ENCODE results near the gene DCDC2. TPM values are rescaled to one million over a fixed set of nuclear protein-coding genes. Genes with fewer than 3 reads are reported as not detected.

Gene DCDC2
- total and polyA plus RNA-seq, 5 donors from 2014 or later: 0.39 TPM; not detected in 4

- Histone ChIP-seq H3K4me3 (ENCODE audit: low read depth, low read length) (no peak overlapping the region), H3K27ac (ENCODE audit: insufficient read depth, low read length, poor library complexity, severe bottlenecking) (no peak overlapping the region), H3K27me3 (ENCODE audit: control insufficient read depth, insufficient read depth, low read length) (no peaks in the 10 kb centered on the region), H3K4me1 (ENCODE audit: control insufficient read depth, insufficient read depth, low read length, poor library complexity, severe bottlenecking) (no peaks in the 10 kb centered on the region), H3K9me3 (ENCODE audit: control insufficient read depth in 2 of 2, low read length in 2 of 2) (no peaks in the 10 kb centered on the region), H3K36me3 (ENCODE audit: control insufficient read depth, insufficient read depth, low read length) (no peaks in the 10 kb centered on the region)
- Mint-ChIP-seq H3K27me3 (peaks cover 5% of the 10 kb centered on the region), H3K4me1 (no peaks in the 10 kb centered on the region), H3K27ac (no peak overlapping the region), H3K36me3 (no peaks in the 10 kb centered on the region), H3K4me3 (no peak overlapping the region), H3K9me3 (peaks cover 0 to 4% (median 0%) of the 10 kb centered on the region in 7 donors)
- ATAC-seq (ENCODE audit: low read depth in 2 of 2) (no peak), DNase-seq (no peak)
These were observed 160.0 kb downstream of the DCDC2 start for GRCh38 chr6:24197892-24198291.

- Histone ChIP-seq H3K27ac (ENCODE audit: insufficient read depth, low read length, poor library complexity, severe bottlenecking) (no peak overlapping the region), H3K4me1 (ENCODE audit: control insufficient read depth, insufficient read depth, low read length, poor library complexity, severe bottlenecking) (no peaks in the 10 kb centered on the region), H3K27me3 (ENCODE audit: control insufficient read depth, insufficient read depth, low read length) (no peaks in the 10 kb centered on the region), H3K9me3 (ENCODE audit: control insufficient read depth in 2 of 2, low read length in 2 of 2) (no peaks in the 10 kb centered on the region), H3K36me3 (ENCODE audit: control insufficient read depth, insufficient read depth, low read length) (no peaks in the 10 kb centered on the region), H3K4me3 (ENCODE audit: low read depth, low read length) (no peak overlapping the region)
- Mint-ChIP-seq H3K4me1 (no peaks in the 10 kb centered on the region), H3K36me3 (no peaks in the 10 kb centered on the region), H3K9me3 (peaks cover 0 to 1% (median 0%) of the 10 kb centered on the region in 7 donors), H3K4me3 (no peak overlapping the region), H3K27me3 (peaks cover 5% of the 10 kb centered on the region), H3K27ac (no peak overlapping the region)
- DNase-seq (no peak), ATAC-seq (ENCODE audit: low read depth in 2 of 2) (no peak)
These were observed 161.8 kb downstream of the DCDC2 start for GRCh38 chr6:24195836-24196597.

GRCh38 chr6:24194978-24195700 is 162.7 kb downstream of the DCDC2 start:
- no peak overlapping the region for H3K27ac ChIP-seq (ENCODE audit: insufficient read depth, low read length, poor library complexity, severe bottlenecking)
- H3K27me3 Mint-ChIP-seq: peaks cover 5% of the 10 kb centered on the region
- H3K9me3 ChIP-seq (ENCODE audit: control insufficient read depth in 2 of 2, low read length in 2 of 2): no peaks in the 10 kb centered on the region
- no peaks in the 10 kb centered on the region for H3K27me3 ChIP-seq (ENCODE audit: control insufficient read depth, insufficient read depth, low read length)
- H3K9me3 Mint-ChIP-seq: peaks cover 0 to 1% (median 0%) of the 10 kb centered on the region in 7 donors
- H3K27ac Mint-ChIP-seq: no peak overlapping the region
- H3K4me3 ChIP-seq (ENCODE audit: low read depth, low read length): no peak overlapping the region
- no peak overlapping the region for H3K4me3 Mint-ChIP-seq
- no peaks in the 10 kb centered on the region for H3K36me3 ChIP-seq (ENCODE audit: control insufficient read depth, insufficient read depth, low read length)
- H3K36me3 Mint-ChIP-seq: no peaks in the 10 kb centered on the region
- no peaks in the 10 kb centered on the region for H3K4me1 ChIP-seq (ENCODE audit: control insufficient read depth, insufficient read depth, low read length, poor library complexity, severe bottlenecking)
- ATAC-seq (ENCODE audit: low read depth in 2 of 2) (no peak), DNase-seq (no peak)
- H3K4me1 Mint-ChIP-seq: no peaks in the 10 kb centered on the region

- H3K27me3 Mint-ChIP-seq: peaks cover 5% of the 10 kb centered on the region
- H3K4me1 ChIP-seq (ENCODE audit: control insufficient read depth, insufficient read depth, low read length, poor library complexity, severe bottlenecking): no peaks in the 10 kb centered on the region
- H3K4me1 Mint-ChIP-seq: no peaks in the 10 kb centered on the region
- H3K36me3 Mint-ChIP-seq: no peaks in the 10 kb centered on the region
- H3K9me3 Mint-ChIP-seq: no peaks in the 10 kb centered on the region
- H3K4me3 Mint-ChIP-seq: no peak overlapping the region
- H3K27ac Mint-ChIP-seq: no peak overlapping the region
- ATAC-seq (ENCODE audit: low read depth in 2 of 2) (no peak), DNase-seq (no peak)
- H3K36me3 ChIP-seq (ENCODE audit: control insufficient read depth, insufficient read depth, low read length): no peaks in the 10 kb centered on the region
- no peak overlapping the region for H3K27ac ChIP-seq (ENCODE audit: insufficient read depth, low read length, poor library complexity, severe bottlenecking)
- H3K27me3 ChIP-seq (ENCODE audit: control insufficient read depth, insufficient read depth, low read length): no peaks in the 10 kb centered on the region
- H3K9me3 ChIP-seq (ENCODE audit: control insufficient read depth in 2 of 2, low read length in 2 of 2): no peaks in the 10 kb centered on the region
- no peak overlapping the region for H3K4me3 ChIP-seq (ENCODE audit: low read depth, low read length)
These were observed 164.5 kb downstream of the DCDC2 start for GRCh38 chr6:24193364-24193763.

GRCh38 chr6:24191346-24191745 is 166.5 kb downstream of the DCDC2 start:
- H3K4me3 Mint-ChIP-seq: no peak overlapping the region
- ATAC-seq (ENCODE audit: low read depth in 2 of 2) (no peak), DNase-seq (no peak)
- no peaks in the 10 kb centered on the region for H3K9me3 Mint-ChIP-seq
- H3K27me3 Mint-ChIP-seq: no peaks in the 10 kb centered on the region
- H3K4me1 Mint-ChIP-seq: no peaks in the 10 kb centered on the region
- H3K9me3 ChIP-seq (ENCODE audit: control insufficient read depth in 2 of 2, low read length in 2 of 2): no peaks in the 10 kb centered on the region
- H3K4me3 ChIP-seq (ENCODE audit: low read depth, low read length): no peak overlapping the region
- no peaks in the 10 kb centered on the region for H3K36me3 ChIP-seq (ENCODE audit: control insufficient read depth, insufficient read depth, low read length)
- no peaks in the 10 kb centered on the region for H3K4me1 ChIP-seq (ENCODE audit: control insufficient read depth, insufficient read depth, low read length, poor library complexity, severe bottlenecking)
- no peak overlapping the region for H3K27ac ChIP-seq (ENCODE audit: insufficient read depth, low read length, poor library complexity, severe bottlenecking)
- H3K27ac Mint-ChIP-seq: no peak overlapping the region
- H3K27me3 ChIP-seq (ENCODE audit: control insufficient read depth, insufficient read depth, low read length): no peaks in the 10 kb centered on the region
- no peaks in the 10 kb centered on the region for H3K36me3 Mint-ChIP-seq

GRCh38 chr6:24188578-24189080 is 169.2 kb downstream of the DCDC2 start:
- H3K4me3 ChIP-seq (ENCODE audit: low read depth, low read length): no peak overlapping the region
- ATAC-seq (ENCODE audit: low read depth in 2 of 2) (no peak), DNase-seq (no peak)
- no peaks in the 10 kb centered on the region for H3K27me3 Mint-ChIP-seq
- H3K4me1 ChIP-seq (ENCODE audit: control insufficient read depth, insufficient read depth, low read length, poor library complexity, severe bottlenecking): no peaks in the 10 kb centered on the region
- no peaks in the 10 kb centered on the region for H3K27me3 ChIP-seq (ENCODE audit: control insufficient read depth, insufficient read depth, low read length)
- H3K27ac ChIP-seq (ENCODE audit: insufficient read depth, low read length, poor library complexity, severe bottlenecking): no peak overlapping the region
- H3K36me3 Mint-ChIP-seq: no peaks in the 10 kb centered on the region
- H3K9me3 ChIP-seq (ENCODE audit: control insufficient read depth in 2 of 2, low read length in 2 of 2): no peaks in the 10 kb centered on the region
- H3K27ac Mint-ChIP-seq: no peak overlapping the region
- H3K36me3 ChIP-seq (ENCODE audit: control insufficient read depth, insufficient read depth, low read length): no peaks in the 10 kb centered on the region
- H3K4me3 Mint-ChIP-seq: no peak overlapping the region
- H3K9me3 Mint-ChIP-seq: no peaks in the 10 kb centered on the region
- H3K4me1 Mint-ChIP-seq: no peaks in the 10 kb centered on the region

GRCh38 chr6:24187965-24188577 is 169.8 kb downstream of the DCDC2 start:
- Histone ChIP-seq H3K4me3 (ENCODE audit: low read depth, low read length) (no peak overlapping the region), H3K27me3 (ENCODE audit: control insufficient read depth, insufficient read depth, low read length) (no peaks in the 10 kb centered on the region), H3K9me3 (ENCODE audit: control insufficient read depth in 2 of 2, low read length in 2 of 2) (no peaks in the 10 kb centered on the region), H3K4me1 (ENCODE audit: control insufficient read depth, insufficient read depth, low read length, poor library complexity, severe bottlenecking) (no peaks in the 10 kb centered on the region), H3K27ac (ENCODE audit: insufficient read depth, low read length, poor library complexity, severe bottlenecking) (no peak overlapping the region), H3K36me3 (ENCODE audit: control insufficient read depth, insufficient read depth, low read length) (no peaks in the 10 kb centered on the region)
- ATAC-seq (ENCODE audit: low read depth in 2 of 2) (no peak), DNase-seq (no peak)
- Mint-ChIP-seq H3K27me3 (no peaks in the 10 kb centered on the region), H3K36me3 (no peaks in the 10 kb centered on the region), H3K4me3 (no peak overlapping the region), H3K9me3 (peaks cover 0 to 2% (median 0%) of the 10 kb centered on the region in 7 donors), H3K27ac (no peak overlapping the region), H3K4me1 (no peaks in the 10 kb centered on the region)
